COLO829 (cell line): ENCODE measurements around the gene YES1.

Source experiments
- DNase-seq: peaks from one replicate; pipeline ENCODE4 v3.0.0; 2012; ENCODE audit warnings: low spot score

The YES1 gene

GRCh38 chr18:811892-812375 is at the start of gene YES1:
Gene YES1 (minus strand): TSS chr18:812242. CDS start chr18:756827, 55,415 bp downstream.
- DNase-seq = peak; percentile 50

- no peak for DNase-seq
These were observed 45.9 kb upstream of the YES1 start for GRCh38 chr18:857986-858385.

GRCh38 chr18:853471-853870 is 41.4 kb upstream of the YES1 start:
- no peak for DNase-seq

DNA sequence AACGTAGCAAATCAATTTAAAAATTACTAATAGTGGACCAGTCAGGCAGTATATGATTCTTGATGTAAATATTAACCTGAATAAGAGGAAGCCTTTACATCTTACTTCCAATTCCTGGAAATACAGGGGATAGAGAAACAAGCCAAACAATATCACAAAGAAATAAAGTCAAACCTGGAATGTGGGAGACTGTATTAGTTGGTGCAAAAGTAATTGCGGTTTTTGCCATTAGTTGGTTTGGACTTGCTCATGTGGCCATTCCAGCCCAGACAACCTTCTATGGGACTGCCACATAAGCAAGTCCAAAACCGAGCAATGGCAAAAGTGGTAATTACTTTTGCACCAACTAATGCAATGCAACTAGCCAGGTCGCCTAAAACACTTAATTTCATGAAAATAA is 38.9 kb upstream of the YES1 start:
- no peak for DNase-seq

DNA sequence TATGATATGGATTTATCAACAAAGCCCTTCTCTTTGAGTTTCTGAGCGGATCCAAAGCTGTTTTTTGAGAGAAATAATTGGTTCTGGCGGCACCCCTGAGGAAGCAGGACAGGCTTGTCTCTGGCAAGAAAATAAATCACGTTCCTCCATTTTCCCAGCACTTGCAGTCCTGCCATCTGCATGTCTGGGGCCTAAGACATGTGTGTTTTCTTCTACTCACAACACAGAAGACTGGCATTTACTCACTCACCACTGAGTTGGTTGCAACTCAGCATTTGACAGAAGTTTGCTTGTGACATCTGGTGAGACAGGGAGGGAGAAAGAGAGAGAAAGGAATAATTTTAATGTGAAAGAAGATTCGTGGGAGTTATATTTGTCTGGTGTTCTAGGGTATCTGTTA is 37.0 kb upstream of the YES1 start:
- DNase-seq = no peak

DNA sequence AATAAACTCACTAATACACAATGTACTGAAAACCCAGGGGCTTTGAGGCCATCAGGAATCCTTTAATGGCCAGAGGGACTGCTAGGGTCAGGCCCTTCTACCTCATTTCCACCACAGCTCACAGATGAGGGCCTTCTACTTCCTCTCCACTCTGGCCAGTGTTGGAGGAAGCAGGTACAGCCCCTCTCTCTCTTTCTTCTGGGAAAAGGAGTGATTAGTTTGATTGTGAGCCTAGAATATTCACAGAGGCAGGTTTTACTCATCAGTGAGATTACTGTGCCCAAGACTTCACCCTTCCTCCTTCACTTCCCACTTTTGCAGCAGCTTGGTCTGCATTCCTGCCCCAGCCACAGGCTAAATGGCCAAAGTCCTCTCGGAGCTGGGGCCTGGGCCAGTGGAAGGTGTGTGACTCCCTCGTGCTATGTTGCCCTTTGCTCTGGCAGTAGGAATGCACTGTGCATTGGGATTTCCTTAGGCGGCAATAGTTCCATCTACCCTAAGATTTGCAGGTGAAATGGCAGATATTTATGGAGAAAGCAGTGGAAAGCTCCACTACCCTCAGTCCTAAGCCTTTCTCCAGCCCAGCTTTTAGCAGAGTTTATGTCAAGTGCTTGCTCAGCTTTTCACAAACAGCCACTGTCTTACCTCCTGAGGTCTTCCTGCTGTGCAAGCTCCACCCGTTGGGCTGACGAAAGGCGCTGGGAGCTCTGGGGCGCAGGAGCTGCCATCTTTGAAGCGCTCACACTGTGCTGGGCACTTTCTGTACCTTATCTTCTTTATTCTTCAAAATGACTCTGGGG is 36.2 kb upstream of the YES1 start:
- no peak for DNase-seq

DNA sequence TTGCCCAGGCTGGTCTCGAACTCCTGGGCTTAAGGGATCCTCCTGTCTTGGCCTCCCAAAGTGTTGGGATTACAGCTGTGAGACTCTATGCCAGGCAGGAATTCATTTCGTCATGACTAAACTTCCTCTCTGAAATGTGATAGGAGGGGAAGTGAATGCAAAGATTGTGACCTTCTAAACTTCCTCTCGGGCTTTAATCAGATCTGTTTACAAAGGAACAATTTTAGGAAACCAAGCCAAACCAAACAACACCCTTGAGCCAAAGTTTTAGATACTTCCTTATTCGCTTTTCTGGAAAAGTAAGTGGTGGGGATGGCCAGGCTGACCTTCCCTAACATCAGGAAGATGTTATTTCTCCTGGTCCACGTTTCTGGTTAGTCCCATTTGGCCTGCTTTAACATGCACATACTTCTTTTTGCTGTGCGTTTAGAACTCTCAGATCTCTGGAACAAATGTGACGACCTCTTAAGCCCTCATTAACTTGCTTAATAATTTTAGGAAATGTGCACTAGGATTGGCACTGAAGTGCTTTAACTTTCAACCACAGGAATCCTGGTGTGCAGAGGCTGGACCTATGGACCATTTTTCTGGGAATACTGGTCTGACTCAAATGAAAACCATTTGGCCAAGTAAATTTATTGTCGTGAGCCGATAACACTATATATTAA is 33.2 kb upstream of the YES1 start:
- DNase-seq = peak; percentile 43

- no peak for DNase-seq
These were observed 29.8 kb upstream of the YES1 start for GRCh38 chr18:841647-842370.

DNA sequence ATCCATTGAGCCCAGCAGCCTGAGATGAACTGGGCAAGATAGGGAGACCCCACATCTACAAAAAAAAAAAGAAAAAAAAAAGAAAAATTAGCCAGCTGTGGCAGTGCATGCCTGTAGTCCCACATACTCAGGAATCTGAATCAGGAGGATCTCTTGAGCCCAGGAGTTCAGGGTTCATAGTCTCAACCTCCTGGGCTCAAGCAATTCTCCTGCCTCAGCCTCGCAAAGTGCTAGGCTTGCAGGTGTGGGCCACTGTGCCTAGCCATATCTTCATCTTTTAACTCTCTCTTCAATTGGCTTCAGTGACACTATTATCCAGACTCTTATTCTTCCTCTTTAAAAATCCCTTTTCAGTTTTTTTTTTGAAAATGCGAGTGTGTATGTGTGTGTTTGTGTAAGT is 28.5 kb upstream of the YES1 start:
- DNase-seq = no peak

DNA sequence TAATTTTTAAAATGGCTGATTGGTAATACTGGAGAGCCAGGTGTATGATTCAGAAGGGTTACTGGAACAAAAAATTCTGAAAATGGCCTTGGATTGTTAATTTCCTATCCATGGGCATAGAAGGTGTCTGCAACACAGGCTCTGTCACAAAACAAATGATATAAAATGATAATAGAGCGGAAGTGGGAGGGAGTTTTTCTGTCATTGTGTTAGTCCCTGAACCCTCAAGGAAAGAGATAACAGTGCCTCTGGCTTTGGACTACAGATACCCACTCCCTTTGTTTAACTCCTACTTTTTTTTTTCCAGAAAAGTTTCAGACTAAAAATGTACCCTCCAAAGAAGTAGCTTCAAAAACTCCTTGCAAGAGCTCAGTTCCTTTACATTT is 28.0 kb upstream of the YES1 start:
- DNase-seq = no peak

GRCh38 chr18:839224-840022 is 27.4 kb upstream of the YES1 start:
- DNase-seq = peak; percentile 59

DNA sequence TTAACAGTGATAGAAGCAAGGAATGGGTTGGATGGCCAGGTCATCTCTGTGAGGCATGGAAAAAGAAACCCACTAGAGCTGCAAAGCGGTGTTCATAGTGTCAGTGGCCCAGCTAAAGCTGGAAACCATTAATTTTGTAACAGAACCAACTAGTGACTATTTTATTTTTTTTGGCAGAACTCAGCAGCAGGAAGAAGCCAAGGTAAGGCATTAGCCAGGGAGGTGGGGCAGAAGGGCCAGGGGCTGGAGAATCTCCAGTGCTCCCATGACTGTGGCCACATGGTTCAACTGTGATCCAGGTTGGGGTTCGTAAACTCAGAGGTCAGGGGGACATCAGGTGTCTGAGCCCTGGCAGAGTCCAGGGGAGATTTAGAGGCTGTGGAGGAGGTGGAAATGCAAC is 25.9 kb upstream of the YES1 start:
- no peak for DNase-seq

- no peak for DNase-seq
These were observed 22.2 kb upstream of the YES1 start for GRCh38 chr18:834082-834720.

DNA sequence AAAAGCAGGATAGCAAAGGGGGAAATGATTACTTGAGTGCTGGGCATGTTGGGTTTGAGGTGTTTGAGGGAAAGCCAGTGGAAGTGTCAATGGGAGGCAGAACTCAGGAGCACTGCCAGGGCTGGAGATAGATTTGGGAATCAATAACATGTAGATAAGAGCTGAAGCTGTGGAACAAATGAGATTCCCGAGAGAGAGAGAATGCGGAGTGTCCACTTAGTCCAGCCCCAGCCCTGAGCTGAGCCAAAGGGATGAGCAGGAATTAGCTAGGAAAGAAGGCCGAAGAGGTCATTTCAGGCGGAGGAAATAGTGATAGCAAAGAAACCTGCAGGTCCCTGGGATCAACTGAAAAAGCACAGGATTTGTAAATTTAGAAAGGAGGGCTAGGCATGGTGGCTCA is 21.2 kb upstream of the YES1 start:
- no peak for DNase-seq

GRCh38 chr18:832085-832681 is 20.1 kb upstream of the YES1 start:
- DNase-seq = no peak

DNA sequence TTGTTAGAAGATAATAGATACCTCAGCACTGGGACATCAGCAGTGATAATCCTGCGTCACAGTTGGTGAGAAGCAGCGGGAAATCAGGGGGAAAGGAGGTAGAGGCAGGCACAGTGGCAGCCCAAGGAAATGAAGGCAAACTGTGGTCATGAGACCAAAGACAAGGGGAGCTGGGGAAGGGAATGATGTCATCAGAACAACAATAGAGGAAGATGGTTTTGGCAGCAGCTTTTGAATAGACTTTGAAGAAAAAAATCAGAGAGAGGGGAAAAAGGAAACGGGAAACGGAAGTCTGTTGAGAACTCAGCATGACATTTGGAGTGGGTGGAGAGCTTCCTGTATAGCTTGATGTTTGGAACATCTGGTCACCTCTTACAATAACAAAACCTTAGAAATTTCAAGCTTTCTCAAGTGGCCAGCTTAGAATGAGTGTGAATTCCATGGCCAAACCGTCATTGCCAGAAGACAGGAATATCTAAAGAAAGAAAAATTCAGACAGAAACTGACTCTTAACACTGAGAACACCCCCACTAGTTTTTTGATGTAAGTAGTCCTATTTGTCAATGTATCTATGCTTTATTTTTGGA is 18.4 kb upstream of the YES1 start:
- no peak for DNase-seq

DNA sequence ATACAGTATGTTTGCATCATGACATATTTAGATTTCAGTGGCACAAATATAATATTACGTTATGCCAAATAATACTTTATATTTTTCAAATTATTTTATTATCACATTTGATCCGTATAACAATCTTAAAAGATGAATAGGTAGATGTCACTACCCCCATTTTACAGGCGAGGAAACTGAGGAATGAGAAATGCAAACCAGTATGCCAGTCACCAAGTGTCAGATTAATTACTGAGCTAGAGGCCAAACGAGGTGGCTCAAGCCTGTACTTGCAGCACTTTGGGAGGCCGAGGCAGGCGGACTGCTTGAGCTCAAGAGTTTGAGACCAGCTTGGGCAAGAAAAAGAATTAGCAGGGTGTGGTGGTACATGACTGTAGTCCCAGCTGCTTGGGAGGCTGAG is 17.4 kb upstream of the YES1 start:
- no peak for DNase-seq

GRCh38 chr18:827093-827677 is 15.1 kb upstream of the YES1 start:
- DNase-seq = no peak

- DNase-seq = no peak
These were observed 14.0 kb upstream of the YES1 start for GRCh38 chr18:825891-826585.

- no peak for DNase-seq
These were observed 12.1 kb upstream of the YES1 start for GRCh38 chr18:824179-824578.
